Measurements from ENCODE around the gene RAMP3. TPM values are rescaled to one million over a fixed set of nuclear protein-coding genes. Genes with fewer than 3 reads are reported as not detected.

RAMP3 gene
- total and polyA plus RNA-seq, 9 of the 15 experiments (the other 6 are each of a cell fraction or from before 2014, with no cell fraction given), result not detected

- no TSS peak for BruUV-seq (replicated peaks)
- Histone ChIP-seq H4K20me1 (replicated peaks; ENCODE audit: control insufficient read depth, insufficient read depth, low read length) (no peaks in the 10 kb centered on the region), H3K4me2 (ENCODE audit: insufficient read depth, low read length) (no peak overlapping the region), H3K27me3 (ENCODE audit: control insufficient read depth in 2 of 2, insufficient read depth in 2 of 2, low read length in 2 of 2) (no peaks in the 10 kb centered on the region), H3K27ac (ENCODE audit: extremely low read depth, low read depth, low read length) (no peak overlapping the region), H3K9me3 (replicated peaks; ENCODE audit: control insufficient read depth, insufficient read depth, low read depth, low read length) (no peaks in the 10 kb centered on the region), H3K9me1 (ENCODE audit: control insufficient read depth, insufficient read depth, low read length) (peaks cover 3% of the 10 kb centered on the region), H3K9ac (ENCODE audit: insufficient read depth in 1 of 2, low read depth in 2 of 2, low read length in 2 of 2) (no peak overlapping the region), H3K4me1 (replicated peaks in 1 of 2; ENCODE audit: control insufficient read depth in 2 of 2, insufficient read depth in 2 of 2, low read length in 2 of 2) (peaks cover 0 to 7% of the 10 kb centered on the region in 2 experiments; a peak in 3 of 5 replicates), H2AFZ (ENCODE audit: low read depth, low read length) (no peak overlapping the region), H3K4me3 (no peak overlapping the region), H3K36me3 (ENCODE audit: control insufficient read depth, insufficient read depth, low read length) (no peaks in the 10 kb centered on the region), H3K79me2 (ENCODE audit: control insufficient read depth, insufficient read depth, low read length) (no peaks in the 10 kb centered on the region)
- 29% methylated on average over 4 of the region's 4 CpGs for WGBS (ENCODE audit: insufficient coverage, low coverage, missing lambda C conversion rate)
- ChIA-PET CTCF (ENCODE audit: low intra/inter-chr PET ratio) (no interaction called here), POLR2A (no interaction called here)
- intact Hi-C loops (cut with micrococcal nuclease), result loop anchor here (10.0 kb wide), 1 partner anchor 277 kb away; no protein-coding TSS in a partner anchor
- ATAC-seq, result no peak
- FAIRE-seq, result no peak
- TF ChIP-seq MBD1 (CRISPR knock-in tag; IDR thresholded peaks at IDR 0.05), result no peak
- no peak for TF ChIP-seq SRSF3 (IDR thresholded peaks at IDR 0.05; ENCODE audit: insufficient read depth, low read length)
- no peak for TF ChIP-seq NR3C1 (CRISPR knock-in tag; IDR thresholded peaks at IDR 0.05)
- no peak for TF ChIP-seq ELF4 (CRISPR knock-in tag; IDR thresholded peaks at IDR 0.05)
- TF ChIP-seq ZNF584 (CRISPR knock-in tag; IDR thresholded peaks at IDR 0.05; ENCODE audit: low read depth), result no peak
- no peak for TF ChIP-seq ZNF263 (CRISPR knock-in tag; IDR thresholded peaks at IDR 0.05; ENCODE audit: borderline replicate concordance)
- no peak for TF ChIP-seq ETS1 (conservative IDR thresholded peaks at IDR 0.05; ENCODE audit: control insufficient read depth, low read depth, low read length)
- no peak for DNase-seq (ENCODE audit: extremely low read depth in 1 of 4, low spot score in 3 of 4)
- in situ Hi-C loops (cut with MboI), result loop anchor here (10.0 kb wide), 1 partner anchor 537 kb away; no protein-coding TSS in a partner anchor
These were observed 25.7 kb upstream of the RAMP3 start for GRCh38 chr7:45131891-45132290.
